PC-3 (cell line): ENCODE measurements around the gene C2CD3. TPM values are rescaled to one million over a fixed set of nuclear protein-coding genes. Genes with fewer than 3 reads are reported as not detected.

Experiments used
- ATAC-seq: fragments of 200-7000 bp; cut with Tn5 transposase; 2 replicates; pipeline ENCODE4 v1.9.1; 2020; ENCODE audit warnings: mild to moderate bottlenecking, moderate library complexity
- BruUV-seq: library from RNA; stranded (reverse); fragments of 400-500 nt; replicated peaks from 2 replicates; lab custom pipeline; 2021; lab: Mats Ljungman, UMichigan
- CTCF ChIA-PET: fragments of 300-600 bp; sonication (Branson Sonifier 250); formaldehyde crosslinking; loops from one replicate; lab custom pipeline; 2022; ENCODE audit warnings: antibody characterized with exemption; lab: Charles Lee
- POLR2A ChIA-PET: fragments of 300-600 bp; sonication (Branson Sonifier 250); formaldehyde crosslinking; loops from one replicate; lab custom pipeline; 2022; ENCODE audit warnings: antibody characterized with exemption; ENCODE audit not compliant: unreplicated experiment; lab: Charles Lee
- DNase-seq: peaks from one replicate; pipeline ENCODE4 v3.0.0-alpha.2; 2015
- H2AFZ ChIP-seq: fragments of 300-600 bp; sonication (generic); 2 replicates; pipeline ENCODE4 v1.6.0; 2016; ENCODE audit warnings: antibody characterized with exemption, low read length
- H3F3A ChIP-seq: fragments of 300-600 bp; sonication (generic); one replicate; pipeline ENCODE4 v1.6.0; 2017; ENCODE audit warnings: antibody characterized with exemption, low read length, control low read depth, mild to moderate bottlenecking; ENCODE audit not compliant: unreplicated experiment
- H3K27ac ChIP-seq: fragments of 300-600 bp; sonication (generic); 2 replicates; pipeline ENCODE4 v1.5.1; 2016; ENCODE audit warnings: mild to moderate bottlenecking, low read length
- H3K27me3 ChIP-seq: fragments of 300-600 bp; sonication (generic); 2 replicates; pipeline ENCODE4 v1.6.1; 2016; ENCODE audit warnings: low read length, mixed read lengths
- H3K36me3 ChIP-seq: fragments of 300-600 bp; sonication (generic); 2 replicates; pipeline ENCODE4 v1.6.1; 2016; ENCODE audit warnings: low read depth, mixed run types, low read length, mixed read lengths
- H3K4me1 ChIP-seq: fragments of 300-600 bp; sonication (generic); 2 replicates; pipeline ENCODE4 v1.5.1; 2016; ENCODE audit warnings: low read length; ENCODE audit not compliant: insufficient read depth
- H3K4me2 ChIP-seq: fragments of 300-600 bp; sonication (generic); 2 replicates; pipeline ENCODE4 v1.6.0; 2016; ENCODE audit warnings: low read length
- H3K4me3 ChIP-seq: fragments of 300-600 bp; sonication (generic); 2 replicates; pipeline ENCODE4 v1.5.1; 2016; ENCODE audit warnings: mild to moderate bottlenecking, low read length, mixed read lengths
- H3K79me2 ChIP-seq: fragments of 300-600 bp; sonication (generic); 2 replicates; pipeline ENCODE4 v1.6.1; 2017; ENCODE audit warnings: low read length, mixed read lengths
- H3K9ac ChIP-seq: fragments of 300-600 bp; sonication (generic); 2 replicates; pipeline ENCODE4 v1.6.0; 2016; ENCODE audit warnings: mild to moderate bottlenecking, low read length
- H3K9me2 ChIP-seq: fragments of 300-600 bp; sonication (generic); replicated peaks from 2 replicates; pipeline ENCODE4 v1.6.1; 2016; ENCODE audit warnings: mixed run types, low read length, mixed read lengths
- H3K9me3 ChIP-seq: fragments of 300-600 bp; sonication (generic); 2 replicates; pipeline ENCODE4 v1.6.1; 2016; ENCODE audit warnings: low read length, mixed read lengths
- H4K20me1 ChIP-seq: fragments of 300-600 bp; sonication (generic); 2 replicates; pipeline ENCODE4 v1.6.1; 2016; ENCODE audit warnings: low read length, mixed read lengths
- CTCF ChIP-seq: fragments of 300-600 bp; sonication (generic); conservative IDR thresholded peaks from 2 replicates; pipeline ENCODE4 v1.5.1; 2017; ENCODE audit warnings: antibody characterized with exemption, low read depth, mild to moderate bottlenecking, low read length
- EZH2 ChIP-seq: fragments of 300-600 bp; sonication (generic); IDR thresholded peaks from one replicate; pipeline ENCODE4 v1.6.1; 2017; ENCODE audit warnings: antibody characterized with exemption, mild to moderate bottlenecking, low read length; ENCODE audit not compliant: unreplicated experiment
- EZH2phosphoT487 ChIP-seq: fragments of 300-600 bp; sonication (generic); IDR thresholded peaks from 2 replicates; pipeline ENCODE4 v1.6.1; 2018; ENCODE audit warnings: mild to moderate bottlenecking, antibody characterized with exemption, low read length, borderline replicate concordance
- intact Hi-C: fragments of 100-400 bp; cut with micrococcal nuclease; formaldehyde crosslinking; loops from 2 replicates; pipeline ENCODE4 v1.9.0; 2023
- total RNA-seq: library from RNA; depleted of rRNA; stranded (reverse); fragments of >200 nt; gene quantifications from 2 replicates; pipeline ENCODE4 v1.2.3, GENCODE V29; 2014

The C2CD3 gene
- total RNA-seq, 1 experiment from 2014 or later: 27.3 TPM

GRCh38 chr11:74091549-74091948 is 79.3 kb downstream of the C2CD3 start:
- intact Hi-C loops: loop anchor here (2.0 kb wide), 1 partner anchor 103 kb away; no protein-coding TSS in a partner anchor
- H2AFZ ChIP-seq: no peak overlapping the region
- no peaks in the 10 kb centered on the region for H3K4me1 ChIP-seq
- POLR2A ChIA-PET: no interaction called here
- no TSS peak for BruUV-seq
- no peaks in the 10 kb centered on the region for H3F3A ChIP-seq
- H3K79me2 ChIP-seq: no peaks in the 10 kb centered on the region
- no peaks in the 10 kb centered on the region for H4K20me1 ChIP-seq
- no peaks in the 10 kb centered on the region for H3K9me3 ChIP-seq
- no peak overlapping the region for H3K27ac ChIP-seq
- ATAC-seq (no peak), DNase-seq (no peak)
- H3K27me3 ChIP-seq: no peaks in the 10 kb centered on the region
- CTCF ChIA-PET: interaction anchor here (0.7 kb wide), 1 partner anchor 24 kb away, joined by 3 read pairs; no protein-coding TSS in a partner anchor
- peaks cover 32% of the 10 kb centered on the region for H3K36me3 ChIP-seq
- H3K9ac ChIP-seq: no peak overlapping the region
- no peak overlapping the region for H3K4me3 ChIP-seq
- H3K4me2 ChIP-seq: no peak overlapping the region
- no peak for TF ChIP-seq EZH2
- TF ChIP-seq CTCF: no peak
- no peak for TF ChIP-seq EZH2phosphoT487
- no peaks in the 10 kb centered on the region for H3K9me2 ChIP-seq

GRCh38 chr11:74090701-74091100 is 80.1 kb downstream of the C2CD3 start:
- Histone ChIP-seq H3K27me3 (no peaks in the 10 kb centered on the region), H3K79me2 (no peaks in the 10 kb centered on the region), H2AFZ (no peak overlapping the region), H3K27ac (no peak overlapping the region), H3F3A (no peaks in the 10 kb centered on the region), H3K36me3 (peaks cover 28% of the 10 kb centered on the region), H3K9me2 (no peaks in the 10 kb centered on the region), H4K20me1 (no peaks in the 10 kb centered on the region), H3K9me3 (no peaks in the 10 kb centered on the region), H3K4me2 (no peak overlapping the region), H3K9ac (no peak overlapping the region), H3K4me1 (peaks cover 2% of the 10 kb centered on the region), H3K4me3 (no peak overlapping the region)
- ChIA-PET CTCF (no interaction called here), POLR2A (no interaction called here)
- ATAC-seq (peak; percentile 80), DNase-seq (peak; percentile 52)
- BruUV-seq: no TSS peak
- intact Hi-C loops: loop anchor here (1.0 to 2.0 kb wide), 2 partner anchors 102 to 126 kb away; no protein-coding TSS in a partner anchor
- TF ChIP-seq CTCF: peak; percentile 72
- no peak for TF ChIP-seq EZH2phosphoT487

- H2AFZ ChIP-seq: no peak overlapping the region
- BruUV-seq: no TSS peak
- H3K9me3 ChIP-seq: no peaks in the 10 kb centered on the region
- H3K36me3 ChIP-seq: peaks cover 15% of the 10 kb centered on the region; the same call in 1 of the 2 replicates
- H4K20me1 ChIP-seq: no peaks in the 10 kb centered on the region
- no peak for DNase-seq
- ChIA-PET POLR2A (no interaction called here), CTCF (no interaction called here)
- H3K9me2 ChIP-seq: no peaks in the 10 kb centered on the region
- H3F3A ChIP-seq: no peaks in the 10 kb centered on the region
- no peak for TF ChIP-seq EZH2
- no peak for TF ChIP-seq CTCF
- no peak for TF ChIP-seq EZH2phosphoT487
- no peaks in the 10 kb centered on the region for H3K27me3 ChIP-seq
- H3K4me2 ChIP-seq: no peak overlapping the region
- no peak overlapping the region for H3K9ac ChIP-seq
- no peak for ATAC-seq
- H3K4me1 ChIP-seq: peaks cover 15% of the 10 kb centered on the region
- H3K4me3 ChIP-seq: no peak overlapping the region
- H3K27ac ChIP-seq: no peak overlapping the region
- intact Hi-C loops: no loop called here
- no peaks in the 10 kb centered on the region for H3K79me2 ChIP-seq
Measured at GRCh38 chr11:74086242-74086884, 84.4 kb downstream of the C2CD3 start.
